Hepatocyte (in vitro differentiated cells): Measurements from ENCODE around the gene ITFG1. TPM values are rescaled to one million over a fixed set of nuclear protein-coding genes. Genes with fewer than 3 reads are reported as not detected.

Experiments
- DNase-seq: peaks from one replicate; pipeline ENCODE4 v3.0.0-alpha.2; 2016; ENCODE audit warnings: low spot score
- H2AFZ ChIP-seq: fragments of 200-600 bp; sonication (generic); 2 replicates; pipeline ENCODE4 v1.6.0; 2016; ENCODE audit warnings: antibody characterized with exemption, mild to moderate bottlenecking
- H3K27ac ChIP-seq: fragments of 200-600 bp; sonication (generic); 2 replicates; pipeline ENCODE4 v1.5.1; 2016; ENCODE audit warnings: mild to moderate bottlenecking
- H3K27me3 ChIP-seq: fragments of 200-600 bp; sonication (generic); 2 replicates; pipeline ENCODE4 v1.6.1; 2016
- H3K36me3 ChIP-seq: fragments of 200-600 bp; sonication (generic); replicated peaks from 2 replicates; pipeline ENCODE4 v1.5.1; 2016; ENCODE audit warnings: low read depth; ENCODE audit not compliant: insufficient read depth
- H3K4me1 ChIP-seq: fragments of 200-600 bp; sonication (generic); 2 replicates; pipeline ENCODE4 v1.5.1; 2016; ENCODE audit warnings: mild to moderate bottlenecking, moderate library complexity; ENCODE audit not compliant: insufficient read depth
- H3K4me2 ChIP-seq: fragments of 200-600 bp; sonication (generic); 2 replicates; pipeline ENCODE4 v1.6.0; 2016
- H3K4me3 ChIP-seq: fragments of 200-600 bp; sonication (generic); 2 replicates; pipeline ENCODE4 v1.5.1; 2016; ENCODE audit warnings: mild to moderate bottlenecking
- H3K79me2 ChIP-seq: fragments of 200-600 bp; sonication (generic); 2 replicates; pipeline ENCODE4 v1.6.0; 2017; ENCODE audit warnings: mild to moderate bottlenecking
- H3K9me2 ChIP-seq: fragments of 200-600 bp; sonication (generic); replicated peaks from 2 replicates; pipeline ENCODE4 v1.6.0; 2017; ENCODE audit warnings: mild to moderate bottlenecking; ENCODE audit not compliant: insufficient read depth
- H3K9me3 ChIP-seq: fragments of 200-600 bp; sonication (generic); 2 replicates; pipeline ENCODE4 v1.5.1; 2016; ENCODE audit warnings: low read depth, mild to moderate bottlenecking
- H4K20me1 ChIP-seq: fragments of 200-600 bp; sonication (generic); 2 replicates; pipeline ENCODE4 v1.6.0; 2016; ENCODE audit warnings: mild to moderate bottlenecking; ENCODE audit not compliant: insufficient read depth, poor library complexity, severe bottlenecking
- EZH2 ChIP-seq: fragments of 200-600 bp; sonication (generic); IDR thresholded peaks from 2 replicates; pipeline ENCODE4 v1.6.1; 2016; ENCODE audit warnings: antibody characterized with exemption, mild to moderate bottlenecking, borderline replicate concordance
- EZH2phosphoT487 ChIP-seq: fragments of 200-600 bp; sonication (generic); IDR thresholded peaks from one replicate; pipeline ENCODE4 v1.6.1; 2018; ENCODE audit warnings: antibody characterized with exemption, mild to moderate bottlenecking, low read depth, moderate library complexity; ENCODE audit not compliant: unreplicated experiment, severe bottlenecking
- WGBS: methylation state at CpG from one replicate; pipeline ENCODE4 v1.1.6; 2016; ENCODE audit warnings: low lambda C conversion rate; ENCODE audit errors: missing lambda C conversion rate; 5-methylcytosine and 5-hydroxymethylcytosine counted together
- polyA plus RNA-seq: library from polyadenylated mRNA; unstranded; fragments of >200 nt; fragmentation: Nextera tagmentation; extraction: Ambion mirVana; gene quantifications from 2 replicates; pipeline ENCODE4 v1.2.1, GENCODE V29; 2016
- total RNA-seq: library from RNA; depleted of rRNA; stranded (reverse); fragments of >200 nt; gene quantifications from 2 replicates; pipeline ENCODE4 v1.2.3, GENCODE V29; 2014
- TF ChIP-seq, protein P1 (sequence below): fragments of 200-600 bp; sonication (generic); IDR thresholded peaks from 2 replicates; pipeline ENCODE4 v1.5.1; 2016; ENCODE audit warnings: antibody characterized with exemption, mild to moderate bottlenecking; ENCODE audit not compliant: poor library complexity

The ITFG1 gene
- total and polyA plus RNA-seq, 2 experiments from 2014 or later, result 87.8 to 91.4 TPM

DNA sequence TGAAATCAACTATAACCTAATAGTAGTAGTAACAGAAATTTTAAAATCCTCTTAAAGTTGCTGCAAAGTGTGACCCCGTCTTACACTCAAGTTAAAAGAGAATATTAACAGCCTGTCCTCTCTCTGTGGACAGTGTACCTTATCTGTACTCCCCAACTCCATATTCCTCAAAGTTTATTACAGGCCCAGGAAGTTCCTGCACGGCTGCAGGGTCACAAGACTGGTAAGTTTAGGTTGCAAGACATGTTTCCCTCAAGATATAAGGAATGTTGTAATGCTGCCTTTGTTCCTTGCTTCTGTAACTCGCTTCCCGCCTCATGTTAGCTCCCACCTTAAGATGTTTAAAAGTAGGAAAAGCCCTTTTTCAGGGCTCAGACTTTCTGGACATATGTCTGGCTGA lies 72.2 kb downstream of the ITFG1 start:
- Histone ChIP-seq H4K20me1 (no peaks in the 10 kb centered on the region), H3K27me3 (no peaks in the 10 kb centered on the region), H3K36me3 (no peaks in the 10 kb centered on the region), H3K79me2 (no peaks in the 10 kb centered on the region), H3K4me1 (peaks cover 7% of the 10 kb centered on the region), H3K4me3 (no peak overlapping the region), H3K9me2 (no peaks in the 10 kb centered on the region), H3K9me3 (no peaks in the 10 kb centered on the region), H2AFZ (no peak overlapping the region), H3K4me2 (no peak overlapping the region), H3K27ac (no peak overlapping the region)
- WGBS, result 61% methylated on average over 4 of the region's 4 CpGs
- no peak for TF ChIP-seq EZH2
- no peak for TF ChIP-seq EZH2phosphoT487
- TF ChIP-seq, protein P1, sequence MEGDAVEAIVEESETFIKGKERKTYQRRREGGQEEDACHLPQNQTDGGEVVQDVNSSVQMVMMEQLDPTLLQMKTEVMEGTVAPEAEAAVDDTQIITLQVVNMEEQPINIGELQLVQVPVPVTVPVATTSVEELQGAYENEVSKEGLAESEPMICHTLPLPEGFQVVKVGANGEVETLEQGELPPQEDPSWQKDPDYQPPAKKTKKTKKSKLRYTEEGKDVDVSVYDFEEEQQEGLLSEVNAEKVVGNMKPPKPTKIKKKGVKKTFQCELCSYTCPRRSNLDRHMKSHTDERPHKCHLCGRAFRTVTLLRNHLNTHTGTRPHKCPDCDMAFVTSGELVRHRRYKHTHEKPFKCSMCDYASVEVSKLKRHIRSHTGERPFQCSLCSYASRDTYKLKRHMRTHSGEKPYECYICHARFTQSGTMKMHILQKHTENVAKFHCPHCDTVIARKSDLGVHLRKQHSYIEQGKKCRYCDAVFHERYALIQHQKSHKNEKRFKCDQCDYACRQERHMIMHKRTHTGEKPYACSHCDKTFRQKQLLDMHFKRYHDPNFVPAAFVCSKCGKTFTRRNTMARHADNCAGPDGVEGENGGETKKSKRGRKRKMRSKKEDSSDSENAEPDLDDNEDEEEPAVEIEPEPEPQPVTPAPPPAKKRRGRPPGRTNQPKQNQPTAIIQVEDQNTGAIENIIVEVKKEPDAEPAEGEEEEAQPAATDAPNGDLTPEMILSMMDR, result no peak
- DNase-seq, result peak; percentile 8

DNA sequence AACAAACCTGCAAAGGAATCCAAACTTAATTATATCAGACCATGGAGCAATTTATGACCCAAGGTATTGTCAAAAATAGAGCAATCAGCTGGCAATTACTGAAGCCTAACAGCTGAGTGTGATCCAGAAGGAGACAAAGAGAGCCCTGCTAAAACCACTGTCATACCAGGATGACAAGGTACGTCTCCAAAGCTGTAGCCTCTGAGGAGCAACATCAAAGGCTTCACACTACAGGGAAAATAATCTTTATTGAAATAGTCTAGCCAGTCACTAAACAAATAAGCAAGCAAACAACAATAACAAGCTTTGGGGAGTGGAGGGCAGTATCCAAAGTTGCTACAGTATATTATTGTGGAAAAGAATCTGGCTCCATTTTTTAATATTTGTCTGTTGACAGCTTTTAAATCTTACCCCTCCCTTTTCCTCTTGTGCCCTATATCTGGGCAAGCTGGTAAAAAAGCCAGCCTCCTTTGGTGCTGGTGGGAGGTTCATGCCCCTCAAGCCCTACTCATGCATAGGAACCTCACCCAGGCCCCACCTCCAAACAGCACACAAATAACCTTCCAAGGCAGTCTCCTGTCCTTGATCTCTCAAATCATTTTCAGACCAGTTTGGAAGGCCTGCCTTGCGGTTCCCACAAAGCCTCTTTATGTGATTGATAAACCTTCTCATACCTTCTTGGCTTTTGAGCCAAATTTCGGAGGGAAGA lies 73.7 kb downstream of the ITFG1 start:
- H3K4me3 ChIP-seq, result no peak overlapping the region
- no peaks in the 10 kb centered on the region for H3K27me3 ChIP-seq
- H3K4me1 ChIP-seq, result peaks cover 7% of the 10 kb centered on the region
- no peaks in the 10 kb centered on the region for H4K20me1 ChIP-seq
- H2AFZ ChIP-seq, result no peak overlapping the region
- WGBS, result 59% methylated on average over 3 of the region's 3 CpGs
- no peak for DNase-seq
- H3K4me2 ChIP-seq, result no peak overlapping the region
- H3K36me3 ChIP-seq, result no peaks in the 10 kb centered on the region
- H3K9me3 ChIP-seq, result no peaks in the 10 kb centered on the region
- H3K9me2 ChIP-seq, result no peaks in the 10 kb centered on the region
- H3K27ac ChIP-seq, result no peak overlapping the region
- TF ChIP-seq, protein P1, result no peak
- TF ChIP-seq EZH2 (no peak), EZH2phosphoT487 (no peak)
- H3K79me2 ChIP-seq, result no peaks in the 10 kb centered on the region

DNA sequence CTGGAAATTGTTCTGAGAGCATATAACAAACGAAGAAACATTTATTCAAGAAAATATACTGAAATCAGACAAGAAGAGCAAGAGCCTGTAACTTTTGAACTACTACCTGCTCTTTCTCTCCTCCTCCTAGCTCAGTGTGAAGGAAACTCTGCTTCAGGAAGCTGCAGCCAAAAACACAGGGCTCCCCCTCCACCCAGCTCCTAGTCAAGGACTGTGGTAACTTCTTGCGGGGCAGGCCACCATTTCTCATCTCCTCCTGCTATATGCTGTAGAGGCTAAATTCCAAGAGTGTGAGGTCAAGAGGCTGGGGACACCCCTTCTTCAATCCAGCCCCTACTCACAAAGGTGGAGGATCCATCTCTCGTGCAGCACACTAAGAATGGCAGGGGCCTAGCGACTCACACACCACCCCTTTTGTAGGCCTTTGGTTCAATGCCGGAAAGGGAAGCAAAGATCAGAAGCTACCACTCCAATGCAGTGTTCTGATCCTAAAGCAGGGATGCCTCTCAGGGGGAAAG lies 74.6 kb downstream of the ITFG1 start:
- WGBS, result 92% methylated on average over 5 of the region's 5 CpGs
- no peak overlapping the region for H3K27ac ChIP-seq
- no peaks in the 10 kb centered on the region for H3K9me3 ChIP-seq
- DNase-seq, result no peak
- TF ChIP-seq EZH2phosphoT487, result no peak
- TF ChIP-seq EZH2, result no peak
- TF ChIP-seq, protein P1, result no peak
- no peaks in the 10 kb centered on the region for H3K79me2 ChIP-seq
- no peaks in the 10 kb centered on the region for H4K20me1 ChIP-seq
- no peak overlapping the region for H3K4me2 ChIP-seq
- no peaks in the 10 kb centered on the region for H3K9me2 ChIP-seq
- H2AFZ ChIP-seq, result no peak overlapping the region
- no peaks in the 10 kb centered on the region for H3K27me3 ChIP-seq
- H3K36me3 ChIP-seq, result no peaks in the 10 kb centered on the region
- peaks cover 7% of the 10 kb centered on the region for H3K4me1 ChIP-seq
- H3K4me3 ChIP-seq, result no peak overlapping the region
